ENCODE results near the gene PEDS1. TPM values are rescaled to one million over a fixed set of nuclear protein-coding genes. Genes with fewer than 3 reads are reported as not detected.

PEDS1 gene
- total RNA-seq, 1 donor from 2014 or later, result 26.1 TPM

GRCh38 chr20:50144362-50144761 lies 9.2 kb downstream of the PEDS1 start:
- Mint-ChIP-seq H3K27me3 (ENCODE audit: low read depth) (no peaks in the 10 kb centered on the region), H3K36me3 (ENCODE audit: low read depth) (peaks cover 9% of the 10 kb centered on the region), H3K4me3 (no peak overlapping the region), H3K27ac (ENCODE audit: unreplicated experiment) (no peak overlapping the region), H3K4me1 (peaks cover 44% of the 10 kb centered on the region), H3K9me3 (no peaks in the 10 kb centered on the region)
- DNase-seq (ENCODE audit: low read depth, low spot score), result no peak
- TF ChIP-seq CTCF (conservative IDR thresholded peaks at IDR 0.05), result no peak

GRCh38 chr20:50142812-50143211 lies 10.7 kb downstream of the PEDS1 start:
- no peak for DNase-seq (ENCODE audit: low read depth, low spot score)
- no peak overlapping the region for H3K4me3 Mint-ChIP-seq
- no peak overlapping the region for H3K27ac Mint-ChIP-seq (ENCODE audit: unreplicated experiment)
- H3K27me3 Mint-ChIP-seq (ENCODE audit: low read depth), result no peaks in the 10 kb centered on the region
- no peaks in the 10 kb centered on the region for H3K9me3 Mint-ChIP-seq
- peaks cover 52% of the 10 kb centered on the region for H3K4me1 Mint-ChIP-seq
- peaks cover 7% of the 10 kb centered on the region for H3K36me3 Mint-ChIP-seq (ENCODE audit: low read depth)
- no peak for TF ChIP-seq CTCF (conservative IDR thresholded peaks at IDR 0.05)

DNA sequence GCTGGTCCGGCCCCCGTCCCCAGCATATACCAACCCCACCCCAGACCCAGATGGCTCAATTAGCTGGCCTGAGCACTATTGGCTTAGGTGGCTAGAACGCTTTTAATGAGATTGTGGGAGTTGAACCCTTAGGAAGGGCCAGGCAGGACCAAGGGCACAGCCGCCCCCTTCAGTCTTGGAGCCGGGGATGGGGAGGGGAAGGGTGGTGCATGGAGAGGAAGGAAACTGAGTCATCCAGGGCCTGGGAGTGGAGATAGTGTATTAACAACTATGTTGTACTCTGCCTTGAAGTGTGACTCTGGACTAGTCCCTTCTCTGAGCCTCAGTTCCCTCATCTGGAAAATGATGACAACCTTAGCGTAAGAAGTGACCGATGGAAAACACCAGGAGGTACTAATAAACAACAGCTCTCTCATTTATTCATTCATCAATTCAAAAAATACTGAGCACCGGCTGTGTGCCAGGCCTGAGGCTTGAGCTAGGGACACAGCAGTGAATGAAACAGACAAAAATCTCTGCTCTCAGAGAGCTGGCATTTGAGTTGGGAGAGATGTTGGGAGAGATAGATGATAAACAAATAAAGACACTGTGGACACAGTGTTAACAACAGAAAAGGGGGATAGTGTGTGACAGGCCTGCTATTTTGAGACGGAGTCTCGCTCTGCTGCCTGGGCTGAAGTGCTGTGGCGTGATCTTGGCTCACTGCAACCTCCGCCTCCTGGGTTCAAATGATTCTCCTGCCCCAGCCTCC lies 11.5 kb downstream of the PEDS1 start:
- peaks cover 51% of the 10 kb centered on the region for H3K4me1 Mint-ChIP-seq
- H3K4me3 Mint-ChIP-seq, result no peak overlapping the region
- no peak for TF ChIP-seq CTCF (conservative IDR thresholded peaks at IDR 0.05)
- H3K27me3 Mint-ChIP-seq (ENCODE audit: low read depth), result no peaks in the 10 kb centered on the region
- no peak overlapping the region for H3K27ac Mint-ChIP-seq (ENCODE audit: unreplicated experiment)
- no peak for DNase-seq (ENCODE audit: low read depth, low spot score)
- peaks cover 7% of the 10 kb centered on the region for H3K36me3 Mint-ChIP-seq (ENCODE audit: low read depth)
- H3K9me3 Mint-ChIP-seq, result no peaks in the 10 kb centered on the region

DNA sequence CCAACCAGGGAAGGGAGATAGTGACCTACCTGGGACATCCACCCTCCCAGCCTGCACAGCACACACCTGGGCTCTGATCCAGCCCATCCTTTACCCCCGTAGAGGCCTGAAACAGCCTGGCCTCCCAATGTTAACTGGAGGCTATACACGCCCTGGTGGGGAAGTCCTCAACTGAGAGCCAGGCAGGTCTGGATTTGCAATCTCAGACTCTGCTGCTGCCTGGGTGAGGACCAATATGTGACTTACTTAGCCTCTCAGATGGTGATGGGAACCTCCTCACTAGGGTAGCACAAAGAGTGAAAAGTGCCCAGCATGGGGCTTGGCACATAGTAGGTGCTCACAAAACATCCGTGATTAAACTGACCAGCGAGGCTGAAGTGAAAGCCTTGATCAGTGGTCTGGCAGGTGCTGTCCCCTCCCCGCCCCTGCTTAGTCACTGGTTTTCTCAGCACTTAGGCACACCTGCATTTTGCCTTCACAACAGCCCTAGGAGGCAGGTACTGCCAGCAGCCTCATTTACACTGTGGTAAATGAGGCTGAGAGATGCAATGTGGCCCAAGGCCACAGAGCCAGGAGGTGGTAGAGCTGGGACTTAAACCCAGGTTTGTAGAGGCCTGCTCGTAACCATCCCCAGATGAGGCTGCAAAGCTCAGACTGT lies 12.4 kb downstream of the PEDS1 start:
- TF ChIP-seq CTCF (conservative IDR thresholded peaks at IDR 0.05), result no peak
- Mint-ChIP-seq H3K4me1 (peaks cover 43% of the 10 kb centered on the region), H3K36me3 (ENCODE audit: low read depth) (peaks cover 7% of the 10 kb centered on the region), H3K9me3 (no peaks in the 10 kb centered on the region), H3K27me3 (ENCODE audit: low read depth) (no peaks in the 10 kb centered on the region), H3K27ac (ENCODE audit: unreplicated experiment) (no peak overlapping the region), H3K4me3 (no peak overlapping the region)
- no peak for DNase-seq (ENCODE audit: low read depth, low spot score)

DNA sequence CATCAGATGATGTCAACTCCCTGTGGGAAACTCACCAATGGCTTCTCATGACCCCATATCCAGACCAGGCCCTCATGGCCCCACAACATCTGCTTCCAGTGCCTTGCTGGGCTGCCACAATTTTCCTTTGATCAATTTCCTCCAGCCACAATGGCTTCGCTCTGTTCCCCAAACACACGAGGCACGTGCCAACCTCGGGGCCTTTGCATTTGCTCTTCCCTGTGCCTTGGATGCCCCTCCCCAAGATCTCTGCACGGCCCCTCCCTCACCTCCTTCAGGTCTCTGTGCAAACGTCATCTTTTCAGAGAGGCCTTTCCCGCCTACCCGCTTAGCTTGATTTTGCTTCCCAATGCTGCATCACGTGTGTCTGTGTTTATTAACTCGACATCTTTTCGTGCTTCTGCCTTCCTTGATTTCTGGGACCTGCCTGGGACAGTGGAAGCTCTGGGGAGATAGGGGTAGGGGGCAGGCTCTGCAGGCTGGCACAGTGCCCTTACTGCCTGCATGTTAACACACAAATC lies 13.1 kb downstream of the PEDS1 start:
- peak overlapping the region; percentile 94 for H3K27ac Mint-ChIP-seq (ENCODE audit: unreplicated experiment)
- H3K4me1 Mint-ChIP-seq, result peaks cover 43% of the 10 kb centered on the region
- no peaks in the 10 kb centered on the region for H3K27me3 Mint-ChIP-seq (ENCODE audit: low read depth)
- H3K36me3 Mint-ChIP-seq (ENCODE audit: low read depth), result peaks cover 7% of the 10 kb centered on the region
- no peak for TF ChIP-seq CTCF (conservative IDR thresholded peaks at IDR 0.05)
- H3K4me3 Mint-ChIP-seq, result peak overlapping the region; percentile 17
- H3K9me3 Mint-ChIP-seq, result no peaks in the 10 kb centered on the region
- no peak for DNase-seq (ENCODE audit: low read depth, low spot score)

Measured in neural crest cell (in vitro differentiated cells).